GM18868 (cell line): ENCODE data around the gene CFAP300.
A peak's percentile ranks its signal among the peaks of the same experiment; 100 is the strongest.

Source experiments
- ATAC-seq: cut with Tn5 transposase; IDR thresholded peaks from one replicate; pipeline ENCODE4 v1.9.1; 2021; ENCODE audit warnings: mild to moderate bottlenecking, moderate library complexity; ENCODE audit not compliant: unreplicated experiment

CFAP300 gene

GRCh38 chr11:102047305-102047924 lies at the start of gene CFAP300:
Gene CFAP300 (plus strand): TSS chr11:102047437. CDS start chr11:102047471, 34 bp downstream.
- ATAC-seq: peak; percentile 77

GRCh38 chr11:102001657-102002338 lies 45.4 kb upstream of the CFAP300 start:
- ATAC-seq: no peak

- ATAC-seq: no peak
Observed at GRCh38 chr11:102004220-102004619, 43.0 kb upstream of the CFAP300 start.

GRCh38 chr11:102005306-102005705 lies 41.9 kb upstream of the CFAP300 start:
- no peak for ATAC-seq

- no peak for ATAC-seq
Observed at GRCh38 chr11:102006835-102007566, 40.2 kb upstream of the CFAP300 start.

GRCh38 chr11:102007567-102008437 lies 39.4 kb upstream of the CFAP300 start:
- ATAC-seq: peak; percentile 82

- no peak for ATAC-seq
Observed at GRCh38 chr11:102010776-102011494, 36.3 kb upstream of the CFAP300 start.

GRCh38 chr11:102012946-102013345 lies 34.3 kb upstream of the CFAP300 start:
- no peak for ATAC-seq

GRCh38 chr11:102014756-102015155 lies 32.5 kb upstream of the CFAP300 start:
- ATAC-seq: no peak

- no peak for ATAC-seq
Observed at GRCh38 chr11:102017026-102017425, 30.2 kb upstream of the CFAP300 start.

GRCh38 chr11:102026217-102026616 lies 21.0 kb upstream of the CFAP300 start:
- no peak for ATAC-seq

GRCh38 chr11:102026959-102027358 lies 20.3 kb upstream of the CFAP300 start:
- ATAC-seq: no peak

- ATAC-seq: no peak
Observed at GRCh38 chr11:102036757-102037156, 10.5 kb upstream of the CFAP300 start.

- no peak for ATAC-seq
Observed at GRCh38 chr11:102046841-102047240, 396 bp upstream of the CFAP300 start.

- ATAC-seq: no peak
Observed at GRCh38 chr11:102050927-102051575, 3.8 kb downstream of the CFAP300 start.

GRCh38 chr11:102061276-102061675 lies 14.0 kb downstream of the CFAP300 start:
- ATAC-seq: no peak

GRCh38 chr11:102062106-102062505 lies 14.9 kb downstream of the CFAP300 start:
- ATAC-seq: no peak

GRCh38 chr11:102064316-102064715 lies 17.1 kb downstream of the CFAP300 start:
- ATAC-seq: no peak

- ATAC-seq: no peak
Observed at GRCh38 chr11:102070766-102071165, 23.5 kb downstream of the CFAP300 start.
